ENCODE results near the gene LRRK1.

DNA sequence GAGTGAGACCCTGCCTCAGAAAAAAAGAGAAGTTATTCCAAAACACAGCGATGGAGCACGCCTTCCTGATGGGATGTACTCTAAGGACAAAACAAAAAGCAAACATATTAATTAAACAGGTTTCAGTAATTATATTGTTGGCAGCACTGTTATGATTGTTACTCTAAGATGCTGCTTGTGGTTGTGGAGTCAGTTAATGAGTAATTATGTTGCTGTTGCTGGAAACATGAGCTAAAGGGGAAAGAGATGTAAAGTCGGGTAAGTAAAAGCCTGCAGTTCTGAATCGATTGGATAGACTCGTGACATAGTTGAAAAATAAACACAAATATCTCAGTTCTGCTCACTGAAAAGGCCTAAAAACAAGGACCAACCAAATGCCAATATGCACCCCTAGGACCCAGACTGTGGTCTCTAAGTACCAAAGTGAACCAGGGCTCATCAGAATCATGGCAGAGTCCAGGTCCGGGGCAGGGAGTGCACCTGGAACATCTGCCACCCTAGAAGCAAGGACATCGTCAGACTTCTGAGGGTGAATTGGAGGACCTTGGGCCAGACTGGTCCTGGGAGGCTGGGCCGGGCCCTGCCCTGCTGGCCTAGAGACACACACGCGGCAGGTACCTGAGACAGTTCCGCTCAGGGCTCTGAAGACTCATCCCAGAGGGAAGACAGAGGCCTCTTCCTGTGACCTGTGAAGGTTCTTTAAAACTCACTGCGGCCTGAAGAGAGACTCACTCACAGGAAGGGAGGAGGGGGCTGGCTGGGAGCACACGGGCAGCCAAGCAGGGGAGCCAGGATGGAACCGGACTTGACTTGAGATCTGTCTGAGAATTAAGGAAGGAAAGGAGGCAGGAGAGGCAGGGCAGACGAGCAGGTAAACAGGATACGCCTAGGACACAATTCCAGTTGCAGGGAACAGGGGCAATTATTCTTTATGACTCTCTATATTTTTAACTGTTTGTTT lies 140.5 kb downstream of the LRRK1 start:
- TF ChIP-seq CTCF (IDR thresholded peaks at IDR 0.05): no peak
- no peak for TF ChIP-seq POLR2A (IDR thresholded peaks at IDR 0.05)
